Hematopoietic multipotent progenitor cell treated with erythropoietin and hydrocortisone succinate and interleukin-3 and kit ligand, for 8 days (in vitro differentiated cells): ENCODE measurements around the gene TBC1D3K.
"Not testable (repeated sequence)": the region's sequence is repeated elsewhere in the genome, so short reads cannot be mapped to it uniquely, and the experiment has no call there.

Experiments
- DNase-seq: peaks from one replicate; pipeline ENCODE4 v3.0.0-alpha.2; 2015

Gene TBC1D3K

GRCh38 chr17:37924115-37924514, at the start of gene TBC1D3K:
TBC1D3K (plus strand) TSS chr17:37924415; CDS start chr17:37926000, 1,585 bp downstream.
- DNase-seq, result not testable (repeated sequence)

- no peak for DNase-seq
Measured at GRCh38 chr17:37884516-37884915, 39.7 kb upstream of the TBC1D3K start.

DNA sequence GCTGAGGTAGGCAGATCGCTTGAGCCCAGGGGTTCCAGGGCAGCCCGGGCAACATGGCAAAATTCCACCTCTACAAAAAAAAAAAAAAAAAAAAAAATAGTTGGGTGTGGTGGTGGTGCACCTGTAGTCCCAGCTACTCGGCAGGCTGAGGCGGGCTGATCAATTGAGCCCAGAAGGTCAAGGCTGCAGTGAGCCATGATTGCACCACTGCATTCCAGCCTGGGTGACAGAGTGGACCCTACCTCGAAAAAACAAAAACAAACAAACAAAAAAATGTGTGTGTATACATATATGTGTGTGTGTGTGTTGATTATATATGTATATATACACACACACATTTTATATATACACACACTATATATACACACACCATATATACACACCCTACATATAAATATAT, 39.1 kb upstream of the TBC1D3K start:
- no peak for DNase-seq

- no peak for DNase-seq
Measured at GRCh38 chr17:37888881-37889280, 35.3 kb upstream of the TBC1D3K start.

- DNase-seq, result not testable (repeated sequence)
Measured at GRCh38 chr17:37896961-37897360, 27.3 kb upstream of the TBC1D3K start.
